Fibroblast of skin of left biceps (primary cell): Measurements from ENCODE around the gene IL15RA.
"Not testable (repeated sequence)": the region's sequence is repeated elsewhere in the genome, so short reads cannot be mapped to it uniquely, and the experiment has no call there.

Experiments used
- DNase-seq, 2 experiments: peaks; one replicate each; pipeline ENCODE4 v3.0.0-alpha.2; 2013; ENCODE audit warnings: low read depth in 2 of 2

Gene IL15RA

GRCh38 chr10:5927306-5927705 is 50.0 kb downstream of the IL15RA start:
- DNase-seq: no peak

GRCh38 chr10:5924889-5925288 is 52.5 kb downstream of the IL15RA start:
- no peak for DNase-seq

- no peak for DNase-seq
Measured at GRCh38 chr10:5921746-5922145, 55.6 kb downstream of the IL15RA start.

- no peak for DNase-seq
Measured at GRCh38 chr10:5919568-5919967, 57.8 kb downstream of the IL15RA start.

GRCh38 chr10:5918763-5919162 is 58.6 kb downstream of the IL15RA start:
- DNase-seq: no peak

GRCh38 chr10:5917305-5917704 is 60.0 kb downstream of the IL15RA start:
- no peak for DNase-seq

- no peak for DNase-seq
Measured at GRCh38 chr10:5915451-5915850, 61.9 kb downstream of the IL15RA start.

- no peak for DNase-seq
Measured at GRCh38 chr10:5913736-5914135, 63.6 kb downstream of the IL15RA start.

GRCh38 chr10:5911670-5912069 is 65.7 kb downstream of the IL15RA start:
- DNase-seq: no peak

- no peak for DNase-seq
Measured at GRCh38 chr10:5910323-5911100, 66.8 kb downstream of the IL15RA start.

- not testable (repeated sequence) for DNase-seq
Measured at GRCh38 chr10:5908676-5909075, 68.7 kb downstream of the IL15RA start.

GRCh38 chr10:5906651-5907050 is 70.7 kb downstream of the IL15RA start:
- DNase-seq: no peak

GRCh38 chr10:5905854-5906507 is 71.4 kb downstream of the IL15RA start:
- DNase-seq: no peak

GRCh38 chr10:5904227-5904626 is 73.1 kb downstream of the IL15RA start:
- DNase-seq: no peak

GRCh38 chr10:5903563-5903962 is 73.8 kb downstream of the IL15RA start:
- no peak for DNase-seq

GRCh38 chr10:5902511-5903274 is 74.7 kb downstream of the IL15RA start:
- no peak for DNase-seq
